ENCODE measurements around the gene ADAMTSL3. TPM values are rescaled to one million over a fixed set of nuclear protein-coding genes. Genes with fewer than 3 reads are reported as not detected.

ADAMTSL3 gene
- total and polyA plus RNA-seq, 4 donors = 3.5 to 19.0 (median 8.0) TPM

- DNase-seq (ENCODE audit: low spot score) = no peak
- H3K27me3 ChIP-seq (ENCODE audit: control insufficient read depth in 4 of 4, insufficient read depth in 4 of 4, low read length in 3 of 4) = no peaks in the 10 kb centered on the region
- H3K36me3 ChIP-seq (ENCODE audit: control insufficient read depth in 4 of 4, insufficient read depth in 3 of 4, low read depth in 1 of 4, low read length in 3 of 4) = peaks cover 0 to 10% (median 3%) of the 10 kb centered on the region in 4 donors
- 95% methylated on average over 8 of the region's 8 CpGs for WGBS
- H3K27ac ChIP-seq (ENCODE audit: low read depth in 1 of 2, low read length in 2 of 2) = no peak overlapping the region
- H3K4me1 ChIP-seq (ENCODE audit: control insufficient read depth in 4 of 4, insufficient read depth in 4 of 4, low read length in 3 of 4) = no peaks in the 10 kb centered on the region
- no peak overlapping the region for H3K9ac ChIP-seq (ENCODE audit: low read depth in 1 of 2, low read length in 2 of 2)
- TF ChIP-seq, protein P1, sequence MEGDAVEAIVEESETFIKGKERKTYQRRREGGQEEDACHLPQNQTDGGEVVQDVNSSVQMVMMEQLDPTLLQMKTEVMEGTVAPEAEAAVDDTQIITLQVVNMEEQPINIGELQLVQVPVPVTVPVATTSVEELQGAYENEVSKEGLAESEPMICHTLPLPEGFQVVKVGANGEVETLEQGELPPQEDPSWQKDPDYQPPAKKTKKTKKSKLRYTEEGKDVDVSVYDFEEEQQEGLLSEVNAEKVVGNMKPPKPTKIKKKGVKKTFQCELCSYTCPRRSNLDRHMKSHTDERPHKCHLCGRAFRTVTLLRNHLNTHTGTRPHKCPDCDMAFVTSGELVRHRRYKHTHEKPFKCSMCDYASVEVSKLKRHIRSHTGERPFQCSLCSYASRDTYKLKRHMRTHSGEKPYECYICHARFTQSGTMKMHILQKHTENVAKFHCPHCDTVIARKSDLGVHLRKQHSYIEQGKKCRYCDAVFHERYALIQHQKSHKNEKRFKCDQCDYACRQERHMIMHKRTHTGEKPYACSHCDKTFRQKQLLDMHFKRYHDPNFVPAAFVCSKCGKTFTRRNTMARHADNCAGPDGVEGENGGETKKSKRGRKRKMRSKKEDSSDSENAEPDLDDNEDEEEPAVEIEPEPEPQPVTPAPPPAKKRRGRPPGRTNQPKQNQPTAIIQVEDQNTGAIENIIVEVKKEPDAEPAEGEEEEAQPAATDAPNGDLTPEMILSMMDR (IDR thresholded peaks at IDR 0.05; ENCODE audit: low read depth, low read length, missing input control) = no peak
- no peak for TF ChIP-seq REST (IDR thresholded peaks at IDR 0.05)
- TF ChIP-seq YY1 (IDR thresholded peaks at IDR 0.05) = no peak
- TF ChIP-seq RXRA (IDR thresholded peaks at IDR 0.05) = no peak
- no peak for TF ChIP-seq NR2F2 (IDR thresholded peaks at IDR 0.05)
- TF ChIP-seq FOXA1 (IDR thresholded peaks at IDR 0.05) = no peak
- TF ChIP-seq, protein P2, sequence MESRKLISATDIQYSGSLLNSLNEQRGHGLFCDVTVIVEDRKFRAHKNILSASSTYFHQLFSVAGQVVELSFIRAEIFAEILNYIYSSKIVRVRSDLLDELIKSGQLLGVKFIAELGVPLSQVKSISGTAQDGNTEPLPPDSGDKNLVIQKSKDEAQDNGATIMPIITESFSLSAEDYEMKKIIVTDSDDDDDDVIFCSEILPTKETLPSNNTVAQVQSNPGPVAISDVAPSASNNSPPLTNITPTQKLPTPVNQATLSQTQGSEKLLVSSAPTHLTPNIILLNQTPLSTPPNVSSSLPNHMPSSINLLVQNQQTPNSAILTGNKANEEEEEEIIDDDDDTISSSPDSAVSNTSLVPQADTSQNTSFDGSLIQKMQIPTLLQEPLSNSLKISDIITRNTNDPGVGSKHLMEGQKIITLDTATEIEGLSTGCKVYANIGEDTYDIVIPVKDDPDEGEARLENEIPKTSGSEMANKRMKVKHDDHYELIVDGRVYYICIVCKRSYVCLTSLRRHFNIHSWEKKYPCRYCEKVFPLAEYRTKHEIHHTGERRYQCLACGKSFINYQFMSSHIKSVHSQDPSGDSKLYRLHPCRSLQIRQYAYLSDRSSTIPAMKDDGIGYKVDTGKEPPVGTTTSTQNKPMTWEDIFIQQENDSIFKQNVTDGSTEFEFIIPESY (IDR thresholded peaks at IDR 0.05) = no peak
- TF ChIP-seq, protein P3, sequence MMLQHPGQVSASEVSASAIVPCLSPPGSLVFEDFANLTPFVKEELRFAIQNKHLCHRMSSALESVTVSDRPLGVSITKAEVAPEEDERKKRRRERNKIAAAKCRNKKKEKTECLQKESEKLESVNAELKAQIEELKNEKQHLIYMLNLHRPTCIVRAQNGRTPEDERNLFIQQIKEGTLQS (IDR thresholded peaks at IDR 0.05) = no peak
- TF ChIP-seq RAD21 (IDR thresholded peaks at IDR 0.05) = no peak
- TF ChIP-seq HNF4A (conservative IDR thresholded peaks at IDR 0.05) = no peak
- TF ChIP-seq GABPA (IDR thresholded peaks at IDR 0.05 in 1 of 2, conservative IDR thresholded peaks at IDR 0.05 in 1 of 2) = no peak
- TF ChIP-seq HNF4G (IDR thresholded peaks at IDR 0.05) = no peak
- TF ChIP-seq EGR1 (IDR thresholded peaks at IDR 0.05; ENCODE audit: low read depth in 2 of 2) = no peak
- TF ChIP-seq, protein P4, sequence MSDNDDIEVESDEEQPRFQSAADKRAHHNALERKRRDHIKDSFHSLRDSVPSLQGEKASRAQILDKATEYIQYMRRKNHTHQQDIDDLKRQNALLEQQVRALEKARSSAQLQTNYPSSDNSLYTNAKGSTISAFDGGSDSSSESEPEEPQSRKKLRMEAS (IDR thresholded peaks at IDR 0.05) = no peak
- TF ChIP-seq FOXA2 (IDR thresholded peaks at IDR 0.05) = no peak
- no peak for TF ChIP-seq JUND (IDR thresholded peaks at IDR 0.05)
- TF ChIP-seq SP1 (IDR thresholded peaks at IDR 0.05) = no peak
- no peak for TF ChIP-seq TAF1 (conservative IDR thresholded peaks at IDR 0.05)
- H3K9me3 ChIP-seq (ENCODE audit: control insufficient read depth in 4 of 4, low read length in 3 of 4) = no peaks in the 10 kb centered on the region
- no peak overlapping the region for H3K4me3 ChIP-seq (ENCODE audit: low read depth in 1 of 3, low read length in 3 of 3)
Measured at GRCh38 chr15:83818591-83818990, 164.7 kb downstream of the ADAMTSL3 start.
